Measurements from ENCODE around the gene LEF1.
"Not testable (repeated sequence)": the region's sequence is repeated elsewhere in the genome, so short reads cannot be mapped to it uniquely, and the experiment has no call there.

Gene LEF1

DNA sequence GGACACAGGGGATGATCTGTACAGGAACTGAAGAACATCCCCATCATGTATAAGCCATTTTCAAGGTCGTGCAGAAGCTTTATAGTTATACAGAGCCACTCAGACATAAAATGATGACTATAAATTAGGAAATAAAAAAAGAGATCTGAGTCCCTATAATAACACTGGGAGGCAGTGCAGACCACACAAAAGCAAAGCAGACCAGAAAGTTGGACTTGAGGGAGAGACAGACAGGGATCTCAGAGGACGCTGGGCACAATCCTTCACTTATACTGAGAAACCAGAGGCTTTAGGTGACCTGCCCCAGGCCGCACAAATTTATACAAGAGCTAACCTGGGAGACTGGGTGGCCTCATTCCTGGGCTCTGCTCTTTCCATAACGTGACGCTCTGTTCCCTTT is 108.6 kb downstream of the LEF1 start:
- Histone ChIP-seq H3K4me1 (ENCODE audit: control insufficient read depth, insufficient read depth, low read length) (no peaks in the 10 kb centered on the region), H3K27ac (ENCODE audit: low read depth, low read length) (no peak overlapping the region), H3K4me3 (ENCODE audit: low read length) (no peak overlapping the region), H3K36me3 (ENCODE audit: control insufficient read depth, insufficient read depth, low read length) (no peaks in the 10 kb centered on the region), H3K27me3 (ENCODE audit: control insufficient read depth, insufficient read depth, low read length) (no peaks in the 10 kb centered on the region), H3K9ac (ENCODE audit: low read length) (no peak overlapping the region)

DNA sequence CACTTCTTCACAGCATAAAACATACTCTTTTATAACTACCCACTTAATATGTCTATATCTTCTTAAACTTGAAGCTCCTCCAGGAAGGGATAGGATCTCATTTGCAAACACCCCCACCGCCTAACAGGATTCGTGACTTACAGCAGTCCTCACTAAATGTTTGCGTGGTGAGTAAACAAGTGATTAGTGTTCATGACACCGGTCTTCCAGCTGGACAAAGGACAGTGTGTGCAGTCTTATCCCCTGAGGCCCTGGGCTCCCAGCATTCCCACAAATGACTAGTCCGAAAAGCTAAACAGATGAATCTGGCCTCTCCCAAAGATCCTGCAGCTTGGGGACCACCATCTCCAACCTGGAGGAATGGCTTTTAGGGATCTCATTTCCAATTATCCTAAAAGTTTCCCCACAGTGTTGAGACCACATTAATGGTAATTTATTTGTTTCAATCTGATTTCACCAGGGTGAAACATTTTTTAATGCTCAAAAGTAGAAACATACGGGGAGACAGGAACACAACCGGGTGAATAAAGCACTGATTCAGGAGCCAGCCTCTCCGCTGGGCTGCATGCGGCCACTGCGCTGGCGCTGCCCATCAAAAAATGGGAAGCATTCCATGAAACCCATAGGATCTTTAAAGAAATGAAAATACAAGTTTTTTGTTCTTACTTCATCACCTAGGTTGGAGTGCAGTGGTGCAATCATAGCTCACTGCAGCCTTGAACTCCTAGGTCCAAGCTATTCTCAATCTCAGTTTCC is 109.9 kb downstream of the LEF1 start:
- H3K4me3 ChIP-seq (ENCODE audit: low read length), result no peak overlapping the region

GRCh38 chr4:108056418-108056817 is 112.3 kb downstream of the LEF1 start:
- Histone ChIP-seq H3K27me3 (ENCODE audit: control insufficient read depth, insufficient read depth, low read length) (no peaks in the 10 kb centered on the region), H3K9ac (ENCODE audit: low read length) (no peak overlapping the region), H3K4me1 (ENCODE audit: control insufficient read depth, insufficient read depth, low read length) (no peaks in the 10 kb centered on the region), H3K27ac (ENCODE audit: low read depth, low read length) (no peak overlapping the region), H3K36me3 (ENCODE audit: control insufficient read depth, insufficient read depth, low read length) (no peaks in the 10 kb centered on the region), H3K4me3 (ENCODE audit: low read length) (no peak overlapping the region)

More for the DNA sequence above, 109.9 kb downstream of the LEF1 start:
- no peaks in the 10 kb centered on the region for H3K4me1 ChIP-seq (ENCODE audit: control insufficient read depth, insufficient read depth, low read length)
- no peaks in the 10 kb centered on the region for H3K27me3 ChIP-seq (ENCODE audit: control insufficient read depth, insufficient read depth, low read length)
- H3K9ac ChIP-seq (ENCODE audit: low read length), result no peak overlapping the region
- H3K36me3 ChIP-seq (ENCODE audit: control insufficient read depth, insufficient read depth, low read length), result no peaks in the 10 kb centered on the region
- H3K27ac ChIP-seq (ENCODE audit: low read depth, low read length), result no peak overlapping the region

- H3K4me3 ChIP-seq (ENCODE audit: low read length), result no peak overlapping the region
- no peaks in the 10 kb centered on the region for H3K27me3 ChIP-seq (ENCODE audit: control insufficient read depth, insufficient read depth, low read length)
- H3K27ac ChIP-seq (ENCODE audit: low read depth, low read length), result no peak overlapping the region
- H3K36me3 ChIP-seq (ENCODE audit: control insufficient read depth, insufficient read depth, low read length), result no peaks in the 10 kb centered on the region
- H3K4me1 ChIP-seq (ENCODE audit: control insufficient read depth, insufficient read depth, low read length), result no peaks in the 10 kb centered on the region
- no peak overlapping the region for H3K9ac ChIP-seq (ENCODE audit: low read length)
These were observed 112.9 kb downstream of the LEF1 start for GRCh38 chr4:108055787-108056186.

DNA sequence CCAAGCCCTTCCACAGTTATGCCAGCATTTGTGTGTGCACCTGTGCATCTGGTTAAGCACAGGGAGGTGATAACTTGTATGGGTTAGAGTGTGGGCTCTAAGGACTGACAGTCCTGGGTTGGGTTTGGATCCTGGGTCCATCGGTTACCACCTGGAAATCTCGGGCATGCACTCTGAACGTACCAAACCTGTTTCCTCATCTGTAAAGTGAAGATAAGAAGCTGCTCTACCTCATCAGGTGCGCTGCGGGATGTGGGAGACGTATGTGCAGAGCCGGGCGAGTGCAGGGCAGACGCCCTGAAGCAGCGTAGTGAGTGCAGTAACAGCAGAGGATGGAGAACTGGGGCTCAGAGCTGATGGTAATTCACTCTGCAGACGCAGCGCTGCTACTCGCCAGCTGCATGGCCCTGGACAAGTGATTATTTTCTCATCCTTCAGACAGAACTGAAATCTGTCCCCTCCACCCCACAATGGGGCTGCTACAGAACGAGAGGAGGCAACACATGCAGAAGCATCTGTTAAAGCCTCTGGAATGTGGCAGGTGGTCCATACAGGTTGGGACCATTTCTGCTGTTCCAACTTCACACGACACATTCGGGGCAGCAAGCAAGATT is 114.6 kb downstream of the LEF1 start:
- Histone ChIP-seq H3K36me3 (ENCODE audit: control insufficient read depth, insufficient read depth, low read length) (no peaks in the 10 kb centered on the region), H3K27me3 (ENCODE audit: control insufficient read depth, insufficient read depth, low read length) (no peaks in the 10 kb centered on the region), H3K9ac (ENCODE audit: low read length) (no peak overlapping the region), H3K27ac (ENCODE audit: low read depth, low read length) (no peak overlapping the region), H3K4me3 (ENCODE audit: low read length) (no peak overlapping the region), H3K4me1 (ENCODE audit: control insufficient read depth, insufficient read depth, low read length) (no peaks in the 10 kb centered on the region)

GRCh38 chr4:108053251-108053711 is 115.5 kb downstream of the LEF1 start:
- H3K27ac ChIP-seq (ENCODE audit: low read depth, low read length), result no peak overlapping the region
- H3K36me3 ChIP-seq (ENCODE audit: control insufficient read depth, insufficient read depth, low read length), result no peaks in the 10 kb centered on the region
- H3K9ac ChIP-seq (ENCODE audit: low read length), result no peak overlapping the region
- H3K4me3 ChIP-seq (ENCODE audit: low read length), result no peak overlapping the region
- H3K4me1 ChIP-seq (ENCODE audit: control insufficient read depth, insufficient read depth, low read length), result no peaks in the 10 kb centered on the region
- no peaks in the 10 kb centered on the region for H3K27me3 ChIP-seq (ENCODE audit: control insufficient read depth, insufficient read depth, low read length)

DNA sequence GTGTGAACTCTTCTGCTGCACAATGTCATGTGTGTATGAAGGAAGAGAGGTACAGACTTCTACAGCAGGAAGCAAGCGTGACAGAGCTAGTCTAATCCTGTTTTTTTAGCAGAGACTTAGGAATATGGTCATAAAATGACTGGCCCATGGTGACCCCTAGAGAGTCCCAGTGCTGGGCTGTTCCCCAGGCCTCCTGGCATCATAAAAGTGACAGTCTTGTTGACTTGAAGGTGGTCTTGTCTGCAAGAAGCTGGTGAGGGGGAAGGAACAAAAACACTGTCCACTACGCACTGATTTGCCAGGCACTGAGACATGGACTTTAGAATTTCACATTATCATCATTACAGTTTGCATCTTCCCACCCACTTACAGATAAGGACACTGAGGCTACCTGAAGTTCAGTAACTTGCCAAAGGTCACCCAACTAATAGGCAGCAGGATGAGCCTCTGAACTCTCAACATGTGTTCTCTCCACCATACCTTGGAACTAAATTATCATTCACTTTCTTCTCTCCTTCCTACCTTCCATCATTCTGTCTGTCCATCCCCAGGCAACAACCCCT is 116.1 kb downstream of the LEF1 start:
- H3K27ac ChIP-seq (ENCODE audit: low read depth, low read length), result no peak overlapping the region
- no peak overlapping the region for H3K9ac ChIP-seq (ENCODE audit: low read length)
- H3K27me3 ChIP-seq (ENCODE audit: control insufficient read depth, insufficient read depth, low read length), result no peaks in the 10 kb centered on the region
- no peak overlapping the region for H3K4me3 ChIP-seq (ENCODE audit: low read length)
- no peaks in the 10 kb centered on the region for H3K36me3 ChIP-seq (ENCODE audit: control insufficient read depth, insufficient read depth, low read length)
- no peaks in the 10 kb centered on the region for H3K4me1 ChIP-seq (ENCODE audit: control insufficient read depth, insufficient read depth, low read length)

GRCh38 chr4:108051343-108051742 is 117.4 kb downstream of the LEF1 start:
- no peak overlapping the region for H3K4me3 ChIP-seq (ENCODE audit: low read length)
- H3K27me3 ChIP-seq (ENCODE audit: control insufficient read depth, insufficient read depth, low read length), result no peaks in the 10 kb centered on the region
- H3K4me1 ChIP-seq (ENCODE audit: control insufficient read depth, insufficient read depth, low read length), result no peaks in the 10 kb centered on the region
- H3K9ac ChIP-seq (ENCODE audit: low read length), result no peak overlapping the region
- no peaks in the 10 kb centered on the region for H3K36me3 ChIP-seq (ENCODE audit: control insufficient read depth, insufficient read depth, low read length)
- no peak overlapping the region for H3K27ac ChIP-seq (ENCODE audit: low read depth, low read length)

- H3K9ac ChIP-seq (ENCODE audit: low read length); H3K27me3 ChIP-seq (ENCODE audit: control insufficient read depth, insufficient read depth, low read length); H3K27ac ChIP-seq (ENCODE audit: low read depth, low read length); H3K4me3 ChIP-seq (ENCODE audit: low read length); H3K4me1 ChIP-seq (ENCODE audit: control insufficient read depth, insufficient read depth, low read length); H3K36me3 ChIP-seq (ENCODE audit: control insufficient read depth, insufficient read depth, low read length): not testable (repeated sequence)
These were observed 118.3 kb downstream of the LEF1 start for GRCh38 chr4:108050166-108051111.

- no peak overlapping the region for H3K9ac ChIP-seq (ENCODE audit: low read length)
- H3K4me3 ChIP-seq (ENCODE audit: low read length), result no peak overlapping the region
- no peaks in the 10 kb centered on the region for H3K27me3 ChIP-seq (ENCODE audit: control insufficient read depth, insufficient read depth, low read length)
- H3K4me1 ChIP-seq (ENCODE audit: control insufficient read depth, insufficient read depth, low read length), result peaks cover 7% of the 10 kb centered on the region
- no peaks in the 10 kb centered on the region for H3K36me3 ChIP-seq (ENCODE audit: control insufficient read depth, insufficient read depth, low read length)
- H3K27ac ChIP-seq (ENCODE audit: low read depth, low read length), result no peak overlapping the region
These were observed 119.3 kb downstream of the LEF1 start for GRCh38 chr4:108049406-108049805.

- Histone ChIP-seq H3K27ac (ENCODE audit: low read depth, low read length) (no peak overlapping the region), H3K9ac (ENCODE audit: low read length) (no peak overlapping the region), H3K4me3 (ENCODE audit: low read length) (no peak overlapping the region), H3K36me3 (ENCODE audit: control insufficient read depth, insufficient read depth, low read length) (no peaks in the 10 kb centered on the region), H3K4me1 (ENCODE audit: control insufficient read depth, insufficient read depth, low read length) (peaks cover 7% of the 10 kb centered on the region), H3K27me3 (ENCODE audit: control insufficient read depth, insufficient read depth, low read length) (no peaks in the 10 kb centered on the region)
These were observed 119.7 kb downstream of the LEF1 start for GRCh38 chr4:108048997-108049396.

- Histone ChIP-seq H3K27me3 (ENCODE audit: control insufficient read depth, insufficient read depth, low read length) (no peaks in the 10 kb centered on the region), H3K9ac (ENCODE audit: low read length) (no peak overlapping the region), H3K36me3 (ENCODE audit: control insufficient read depth, insufficient read depth, low read length) (no peaks in the 10 kb centered on the region), H3K27ac (ENCODE audit: low read depth, low read length) (no peak overlapping the region), H3K4me3 (ENCODE audit: low read length) (no peak overlapping the region), H3K4me1 (ENCODE audit: control insufficient read depth, insufficient read depth, low read length) (peaks cover 7% of the 10 kb centered on the region)
These were observed 120.6 kb downstream of the LEF1 start for GRCh38 chr4:108048157-108048556.
